Activated T-cell treated with anti-CD3 and anti-CD28 coated beads, Interleukin-2, amount 50 U/mL, for 48 hours (primary cell): ENCODE results near the gene NRAP.
"Not testable (repeated sequence)": the region's sequence is repeated elsewhere in the genome, so short reads cannot be mapped to it uniquely, and the experiment has no call there.

Source experiments
- DNase-seq, 2 experiments: peaks; one replicate each; pipeline ENCODE4 v3.0.0-alpha.2; 2020

NRAP gene

GRCh38 chr10:113680190-113681111 lies 16.6 kb upstream of the NRAP start:
- DNase-seq = peak; percentile 61 to 67

GRCh38 chr10:113679463-113680189 lies 15.8 kb upstream of the NRAP start, which contains the start of gene CASP7:
CASP7 (plus strand) TSS chr10:113679912; CDS start chr10:113697494, 17,582 bp downstream.
- DNase-seq = peak; percentile 84 to 88

GRCh38 chr10:113666682-113667252 lies 2.9 kb upstream of the NRAP start:
- no peak for DNase-seq

GRCh38 chr10:113665806-113666354 lies 2.0 kb upstream of the NRAP start:
- no peak for DNase-seq

GRCh38 chr10:113665352-113665751 lies 1.5 kb upstream of the NRAP start:
- DNase-seq = no peak

DNA sequence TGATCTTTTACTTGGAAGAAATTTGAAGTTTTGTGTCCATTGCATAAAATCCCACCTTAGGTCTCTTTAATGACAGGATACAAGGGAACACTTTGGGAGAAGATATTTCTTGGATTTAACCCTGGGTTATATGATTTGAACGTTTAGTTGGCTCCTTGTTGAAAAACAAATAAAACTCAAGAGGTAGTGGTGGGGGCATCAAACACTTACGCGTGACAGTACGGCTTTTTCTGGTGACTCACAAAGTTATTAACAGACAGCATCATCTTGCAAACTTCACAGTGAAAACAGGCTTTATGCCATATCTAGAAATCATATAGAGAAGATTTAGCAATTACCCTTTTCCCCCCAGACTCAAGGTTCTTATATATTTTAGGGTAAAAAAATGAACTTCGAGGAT lies 699 bp downstream of the NRAP start:
- no peak for DNase-seq

GRCh38 chr10:113661332-113661731 lies 2.5 kb downstream of the NRAP start:
- no peak for DNase-seq

GRCh38 chr10:113657544-113657943 lies 6.3 kb downstream of the NRAP start:
- DNase-seq = no peak

GRCh38 chr10:113656896-113657295 lies 6.9 kb downstream of the NRAP start:
- DNase-seq = no peak

DNA sequence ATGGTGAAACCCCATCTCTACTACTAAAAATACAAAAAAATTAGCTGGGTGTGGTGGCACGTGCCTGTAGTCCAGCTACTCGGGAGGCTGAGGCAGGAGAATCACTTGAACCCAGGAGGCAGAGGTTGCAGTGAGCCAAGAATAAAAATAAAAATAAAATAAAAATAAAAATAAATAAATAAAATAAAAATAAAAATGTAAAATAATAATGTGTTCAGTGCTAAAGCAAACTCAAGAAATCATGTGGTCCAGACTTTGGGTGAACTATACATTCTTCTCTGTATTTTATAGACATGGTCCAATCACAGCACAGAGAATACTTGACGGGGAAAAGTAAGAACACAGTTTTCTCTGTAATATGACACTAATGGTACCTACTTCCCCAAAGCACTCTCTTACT lies 11.4 kb downstream of the NRAP start:
- DNase-seq = not testable (repeated sequence)

DNA sequence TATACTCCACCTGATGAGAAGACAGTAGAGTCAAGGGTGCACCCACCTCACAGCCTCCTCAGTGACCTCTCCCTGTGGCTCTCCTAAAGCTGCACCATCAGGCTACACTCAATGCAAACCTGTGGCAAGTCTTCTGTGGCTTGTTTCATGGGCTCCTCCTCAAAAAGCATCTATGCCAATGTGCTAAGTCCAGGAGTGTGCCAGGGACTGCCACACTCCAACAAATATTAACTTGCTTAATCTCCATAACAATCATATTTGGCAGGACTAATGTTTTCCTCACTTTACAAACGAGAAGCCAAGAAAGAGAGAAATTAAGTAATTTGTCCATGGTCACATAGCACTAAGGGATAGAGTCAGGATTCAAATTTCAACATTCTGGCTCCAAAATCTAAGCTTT lies 11.9 kb downstream of the NRAP start:
- DNase-seq = no peak

DNA sequence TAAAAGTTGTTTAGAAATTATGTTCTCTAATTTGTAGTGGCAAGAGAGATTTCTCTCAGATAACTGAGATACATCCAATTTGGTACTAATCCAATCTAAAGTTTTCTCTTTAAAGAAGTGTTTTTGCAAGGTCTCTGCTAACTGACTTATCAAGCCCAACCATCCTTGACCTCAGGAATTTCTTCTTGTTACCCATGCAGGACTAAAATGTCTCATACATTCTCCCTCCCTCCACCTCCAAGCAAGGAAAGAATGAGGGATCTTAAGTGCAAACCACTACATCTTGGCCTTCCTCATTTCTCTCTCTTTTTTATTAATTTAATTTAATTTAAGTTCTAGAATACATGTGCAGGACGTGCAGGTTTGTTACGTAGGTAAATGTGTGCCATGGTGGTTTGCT lies 12.8 kb downstream of the NRAP start:
- no peak for DNase-seq

GRCh38 chr10:113650172-113650571 lies 13.7 kb downstream of the NRAP start:
- DNase-seq = no peak

- no peak for DNase-seq
These were observed 15.4 kb downstream of the NRAP start for GRCh38 chr10:113648478-113648877.

DNA sequence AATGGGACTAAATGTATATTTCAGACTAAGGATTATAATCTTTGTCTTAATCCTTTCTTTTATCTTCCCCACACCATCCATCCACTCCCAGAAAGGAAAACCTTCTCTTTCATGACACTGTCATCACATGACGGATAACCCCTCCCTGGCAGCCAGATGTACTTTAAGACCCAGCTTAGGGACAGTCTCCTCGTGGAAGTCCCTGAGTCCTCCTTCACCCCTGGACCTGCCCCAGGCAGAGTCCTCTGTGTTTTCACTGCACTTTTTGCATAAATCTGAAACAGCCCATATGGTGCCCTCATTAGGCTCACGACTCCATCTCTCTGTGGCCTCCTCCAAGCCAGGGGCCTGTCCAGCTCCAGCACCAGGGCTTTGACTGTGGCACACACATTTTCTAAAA lies 16.0 kb downstream of the NRAP start:
- no peak for DNase-seq

DNA sequence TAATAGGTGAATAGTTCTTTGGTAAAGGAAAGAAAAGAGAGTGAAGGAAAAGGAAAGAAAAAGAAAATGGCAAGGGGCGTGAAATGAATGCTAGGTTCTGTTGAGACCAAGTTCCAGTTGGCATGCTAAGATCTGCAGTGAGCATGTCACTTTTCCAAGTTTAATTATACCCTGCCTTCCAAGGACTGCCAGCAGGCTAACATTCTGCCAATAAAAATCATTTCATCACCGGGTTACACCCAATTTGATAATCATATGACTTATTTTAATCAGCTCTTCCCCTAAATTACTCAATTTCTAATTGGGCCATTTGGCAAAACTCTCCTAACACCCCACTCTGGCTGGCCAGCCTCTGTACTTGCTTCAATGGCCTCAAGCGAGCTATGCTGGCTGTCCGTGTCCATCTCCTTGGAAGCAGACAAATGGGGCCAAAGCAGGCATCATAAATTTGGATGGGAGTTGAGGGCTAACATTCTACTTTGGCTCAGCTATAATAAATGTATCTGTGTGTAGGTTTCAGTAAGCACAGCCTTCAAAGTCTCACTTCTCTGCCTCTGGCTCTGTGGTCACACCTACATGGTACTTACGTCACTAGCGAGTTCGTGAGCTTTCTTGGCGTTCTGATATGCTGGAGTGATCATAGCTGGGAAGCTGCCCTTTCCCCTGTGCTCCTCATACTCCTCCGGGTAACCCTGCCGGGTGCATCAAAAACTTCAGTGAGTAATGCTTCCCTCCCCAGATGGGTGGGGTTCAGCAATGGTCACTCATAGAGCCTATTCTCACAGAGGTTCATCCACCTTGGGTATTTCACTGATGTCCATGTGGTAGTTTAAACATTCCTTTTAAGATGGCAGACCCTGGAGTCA lies 17.3 kb downstream of the NRAP start:
- DNase-seq = no peak

DNA sequence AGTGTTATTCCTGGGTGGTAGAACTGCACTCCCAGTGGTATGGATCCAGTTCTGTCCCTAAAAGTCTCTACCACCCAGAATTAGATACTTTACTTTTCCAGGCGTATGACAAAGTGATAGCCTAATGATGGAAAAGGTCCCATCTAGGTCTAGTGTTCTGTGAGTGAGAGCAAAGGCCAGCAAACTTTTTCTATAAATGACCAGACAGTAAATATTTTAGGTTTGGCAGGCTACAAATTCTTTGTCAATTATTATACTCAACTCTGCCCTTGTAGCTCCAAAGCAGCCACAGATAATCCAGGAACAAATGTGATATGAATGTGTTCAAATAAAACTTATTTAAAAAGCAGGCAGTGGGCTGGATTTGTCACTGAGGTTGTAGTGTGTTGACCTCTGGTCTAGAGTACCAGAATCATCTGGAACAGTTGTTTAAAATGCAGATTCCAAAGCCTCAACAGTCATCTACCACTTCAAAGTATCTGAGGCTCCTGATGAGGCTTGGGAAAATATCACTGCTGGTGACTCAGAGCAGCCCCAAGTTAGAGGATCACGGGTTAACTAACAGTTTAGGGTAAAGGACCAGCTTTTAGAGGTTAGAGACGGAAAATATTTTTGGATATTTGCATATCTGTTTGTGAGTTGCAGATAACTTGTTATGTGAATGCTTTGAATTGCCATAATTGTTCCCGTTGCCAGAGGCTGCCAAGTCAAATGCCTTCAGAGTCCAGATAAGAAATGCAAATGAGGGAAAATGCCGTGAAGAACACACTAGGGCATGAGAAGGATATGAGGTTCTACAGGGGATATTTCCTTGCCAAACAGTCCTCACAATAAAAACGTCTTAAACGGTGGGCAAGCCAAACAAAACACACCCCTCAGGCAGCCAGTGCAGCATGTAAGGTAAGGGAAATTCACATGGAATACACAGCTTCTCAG lies 19.4 kb downstream of the NRAP start:
- no peak for DNase-seq

- DNase-seq = no peak
These were observed 20.7 kb downstream of the NRAP start for GRCh38 chr10:113643183-113643582.

DNA sequence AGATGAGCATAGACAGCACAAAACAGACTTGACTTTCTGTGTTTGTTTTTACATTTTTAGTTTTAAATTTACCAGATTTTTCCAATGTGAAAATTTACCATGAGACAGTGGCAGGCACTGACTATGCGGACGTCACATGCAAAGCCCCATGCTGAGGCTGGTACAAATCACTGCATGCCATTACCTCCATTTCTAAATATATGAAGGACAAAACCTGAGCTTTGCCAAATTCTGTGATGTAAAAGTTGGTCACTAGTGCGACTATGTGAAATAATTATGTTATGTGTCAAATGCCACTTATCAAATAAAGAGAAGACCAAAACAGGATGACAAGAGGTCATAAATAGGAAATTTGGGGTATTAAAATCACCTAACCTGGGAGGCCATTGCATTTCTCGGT lies 22.1 kb downstream of the NRAP start:
- DNase-seq = no peak

DNA sequence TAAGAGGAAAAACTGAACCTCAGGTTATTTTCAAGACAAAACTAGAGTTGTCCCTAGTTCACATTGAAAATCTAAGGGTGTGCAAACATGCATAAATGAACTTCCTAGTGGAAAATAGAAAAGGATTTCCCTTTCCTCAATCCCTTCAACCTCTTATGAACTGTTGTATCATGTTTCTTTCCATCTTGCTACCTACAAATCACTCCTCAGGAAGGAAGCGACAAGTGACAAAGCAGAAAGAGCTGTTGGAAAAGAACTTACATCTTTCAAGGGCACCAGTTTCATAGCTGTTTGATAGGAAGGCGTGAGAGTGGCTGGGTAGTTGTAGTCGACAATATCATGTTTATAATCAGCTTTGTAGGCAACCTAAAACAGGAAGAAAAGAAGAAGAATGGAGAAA lies 23.9 kb downstream of the NRAP start:
- no peak for DNase-seq

- DNase-seq = no peak
These were observed 32.0 kb downstream of the NRAP start for GRCh38 chr10:113631684-113632367.
